ENCODE measurements around the gene B3GALT6. TPM values are rescaled to one million over a fixed set of nuclear protein-coding genes. Genes with fewer than 3 reads are reported as not detected.

The B3GALT6 gene
- total RNA-seq, 1 experiment from 2014 or later = 24.6 TPM

GRCh38 chr1:1250786-1251284 lies 18.8 kb downstream of the B3GALT6 start:
- TF ChIP-seq CTCF (IDR thresholded peaks at IDR 0.05; ENCODE audit: unreplicated experiment) = no peak
- H3K4me3 Mint-ChIP-seq (ENCODE audit: unreplicated experiment) = no peak overlapping the region
- ChIA-PET CTCF (interaction anchor here (0.6 to 1.4 kb wide), 6 partner anchors 9 to 139 kb away, joined by 3 to 9 read pairs (median 3); no protein-coding TSS in a partner anchor), POLR2A (interaction anchor here (0.6 to 2.1 kb wide), 9 partner anchors 10 to 230 kb away, joined by 3 to 9 read pairs (median 3); no protein-coding TSS in a partner anchor)
- intact Hi-C loops (cut with micrococcal nuclease) = no loop called here
- H3K4me1 Mint-ChIP-seq (ENCODE audit: insufficient read depth, unreplicated experiment) = peaks cover 6% of the 10 kb centered on the region
- no peaks in the 10 kb centered on the region for H3K9me3 Mint-ChIP-seq (ENCODE audit: unreplicated experiment)
- no TSS peak for BruUV-seq (replicated peaks)
- peak; percentile 77 for DNase-seq (ENCODE audit: unreplicated experiment)
- peaks cover 35% of the 10 kb centered on the region for H3K36me3 Mint-ChIP-seq (ENCODE audit: insufficient read depth, unreplicated experiment)
- no peaks in the 10 kb centered on the region for H3K27me3 Mint-ChIP-seq (ENCODE audit: insufficient read depth, unreplicated experiment)
- peak overlapping the region; percentile 64 for H3K27ac Mint-ChIP-seq (ENCODE audit: low read depth, unreplicated experiment)

- TF ChIP-seq CTCF (IDR thresholded peaks at IDR 0.05; ENCODE audit: unreplicated experiment) = no peak
- no peaks in the 10 kb centered on the region for H3K9me3 Mint-ChIP-seq (ENCODE audit: unreplicated experiment)
- DNase-seq (ENCODE audit: unreplicated experiment) = no peak
- ChIA-PET POLR2A (no interaction called here), CTCF (no interaction called here)
- peaks cover 48% of the 10 kb centered on the region for H3K36me3 Mint-ChIP-seq (ENCODE audit: insufficient read depth, unreplicated experiment)
- H3K4me3 Mint-ChIP-seq (ENCODE audit: unreplicated experiment) = no peak overlapping the region
- no peaks in the 10 kb centered on the region for H3K27me3 Mint-ChIP-seq (ENCODE audit: insufficient read depth, unreplicated experiment)
- peaks cover 7% of the 10 kb centered on the region for H3K4me1 Mint-ChIP-seq (ENCODE audit: insufficient read depth, unreplicated experiment)
- intact Hi-C loops (cut with micrococcal nuclease) = no loop called here
- no peak overlapping the region for H3K27ac Mint-ChIP-seq (ENCODE audit: low read depth, unreplicated experiment)
- BruUV-seq (replicated peaks) = no TSS peak
Observed at GRCh38 chr1:1253314-1253713, 21.3 kb downstream of the B3GALT6 start.

- peaks cover 13% of the 10 kb centered on the region for H3K4me1 Mint-ChIP-seq (ENCODE audit: insufficient read depth, unreplicated experiment)
- H3K4me3 Mint-ChIP-seq (ENCODE audit: unreplicated experiment) = no peak overlapping the region
- no peak overlapping the region for H3K27ac Mint-ChIP-seq (ENCODE audit: low read depth, unreplicated experiment)
- BruUV-seq (replicated peaks) = no TSS peak
- ChIA-PET POLR2A (no interaction called here), CTCF (no interaction called here)
- no peak for TF ChIP-seq CTCF (IDR thresholded peaks at IDR 0.05; ENCODE audit: unreplicated experiment)
- intact Hi-C loops (cut with micrococcal nuclease) = no loop called here
- no peak for DNase-seq (ENCODE audit: unreplicated experiment)
- H3K27me3 Mint-ChIP-seq (ENCODE audit: insufficient read depth, unreplicated experiment) = no peaks in the 10 kb centered on the region
- H3K36me3 Mint-ChIP-seq (ENCODE audit: insufficient read depth, unreplicated experiment) = peaks cover 55% of the 10 kb centered on the region
- H3K9me3 Mint-ChIP-seq (ENCODE audit: unreplicated experiment) = no peaks in the 10 kb centered on the region
Observed at GRCh38 chr1:1253972-1254666, 22.1 kb downstream of the B3GALT6 start.

GRCh38 chr1:1254667-1254998 lies 22.6 kb downstream of the B3GALT6 start:
- POLR2A ChIA-PET = no interaction called here
- TF ChIP-seq CTCF (IDR thresholded peaks at IDR 0.05; ENCODE audit: unreplicated experiment) = no peak
- Mint-ChIP-seq H3K27ac (ENCODE audit: low read depth, unreplicated experiment) (no peak overlapping the region), H3K36me3 (ENCODE audit: insufficient read depth, unreplicated experiment) (peaks cover 60% of the 10 kb centered on the region), H3K4me3 (ENCODE audit: unreplicated experiment) (no peak overlapping the region), H3K4me1 (ENCODE audit: insufficient read depth, unreplicated experiment) (peaks cover 18% of the 10 kb centered on the region), H3K9me3 (ENCODE audit: unreplicated experiment) (no peaks in the 10 kb centered on the region), H3K27me3 (ENCODE audit: insufficient read depth, unreplicated experiment) (no peaks in the 10 kb centered on the region)
- no peak for DNase-seq (ENCODE audit: unreplicated experiment)
- intact Hi-C loops (cut with micrococcal nuclease) = no loop called here
- CTCF ChIA-PET = no interaction called here
- BruUV-seq (replicated peaks) = no TSS peak
